WTC11 (cell line): ENCODE data around the gene BAZ2A.

Experiments used
- FOXP1 ChIP-seq: sonication (generic); formaldehyde crosslinking; IDR thresholded peaks from 2 replicates; pipeline ENCODE4 v1.8.0; 2022; ENCODE audit warnings: missing genetic modification reagents, mild to moderate bottlenecking, moderate library complexity, borderline replicate concordance
- JUN ChIP-seq: sonication (generic); formaldehyde crosslinking; IDR thresholded peaks from 2 replicates; pipeline ENCODE4 v1.8.0; 2023; ENCODE audit warnings: mild to moderate bottlenecking, missing genetic modification reagents
- NFATC4 ChIP-seq: fragments of 250-450 bp; sonication (Bioruptor Pico); IDR thresholded peaks from 2 replicates; pipeline ENCODE4 v1.9.0; 2021; ENCODE audit warnings: mild to moderate bottlenecking
- SP1 ChIP-seq: sonication (generic); formaldehyde crosslinking; conservative IDR thresholded peaks from 2 replicates; pipeline ENCODE4 v1.8.1; 2022; ENCODE audit warnings: missing genetic modification reagents
- ZNF232 ChIP-seq: sonication (generic); formaldehyde crosslinking; IDR thresholded peaks from 2 replicates; pipeline ENCODE4 v1.8.0; 2022; ENCODE audit warnings: mild to moderate bottlenecking, missing genetic modification reagents
- TF ChIP-seq, protein P1 (sequence below): fragments of 200-600 bp; IDR thresholded peaks from 2 replicates; pipeline ENCODE4 v1.8.0; 2022; ENCODE audit warnings: antibody characterized with exemption
- TF ChIP-seq, protein P2 (sequence below): sonication (generic); formaldehyde crosslinking; IDR thresholded peaks from 2 replicates; pipeline ENCODE4 v1.8.1; 2023; ENCODE audit warnings: mild to moderate bottlenecking, missing genetic modification reagents, moderate library complexity
- TF ChIP-seq, protein P3 (sequence below): sonication (generic); formaldehyde crosslinking; IDR thresholded peaks from 2 replicates; pipeline ENCODE4 v1.8.0; 2022; ENCODE audit warnings: mild to moderate bottlenecking, missing genetic modification reagents
- TF ChIP-seq, protein P4 (sequence below): sonication (generic); formaldehyde crosslinking; IDR thresholded peaks from 2 replicates; pipeline ENCODE4 v1.8.0; 2023; ENCODE audit warnings: missing genetic modification reagents

DNA sequence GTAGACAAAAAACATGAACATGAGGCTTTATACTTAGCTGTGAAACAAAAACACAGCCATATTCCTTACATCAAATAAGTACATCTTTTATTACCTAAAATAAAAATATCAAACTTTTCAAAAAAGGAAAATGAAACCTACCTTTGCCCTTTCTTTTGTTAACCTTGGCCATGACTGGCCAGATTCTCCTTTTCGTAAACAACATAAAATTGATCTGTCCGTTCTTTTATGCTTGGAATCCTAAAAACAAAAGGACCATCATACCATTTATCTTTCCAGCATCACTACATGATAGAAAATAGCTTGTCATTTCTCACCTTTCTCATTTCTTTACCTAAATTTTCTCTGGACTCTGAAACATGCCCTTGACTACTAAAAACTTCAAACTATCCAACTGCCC lies 41.5 kb upstream of the BAZ2A start:
- TF ChIP-seq, protein P1, sequence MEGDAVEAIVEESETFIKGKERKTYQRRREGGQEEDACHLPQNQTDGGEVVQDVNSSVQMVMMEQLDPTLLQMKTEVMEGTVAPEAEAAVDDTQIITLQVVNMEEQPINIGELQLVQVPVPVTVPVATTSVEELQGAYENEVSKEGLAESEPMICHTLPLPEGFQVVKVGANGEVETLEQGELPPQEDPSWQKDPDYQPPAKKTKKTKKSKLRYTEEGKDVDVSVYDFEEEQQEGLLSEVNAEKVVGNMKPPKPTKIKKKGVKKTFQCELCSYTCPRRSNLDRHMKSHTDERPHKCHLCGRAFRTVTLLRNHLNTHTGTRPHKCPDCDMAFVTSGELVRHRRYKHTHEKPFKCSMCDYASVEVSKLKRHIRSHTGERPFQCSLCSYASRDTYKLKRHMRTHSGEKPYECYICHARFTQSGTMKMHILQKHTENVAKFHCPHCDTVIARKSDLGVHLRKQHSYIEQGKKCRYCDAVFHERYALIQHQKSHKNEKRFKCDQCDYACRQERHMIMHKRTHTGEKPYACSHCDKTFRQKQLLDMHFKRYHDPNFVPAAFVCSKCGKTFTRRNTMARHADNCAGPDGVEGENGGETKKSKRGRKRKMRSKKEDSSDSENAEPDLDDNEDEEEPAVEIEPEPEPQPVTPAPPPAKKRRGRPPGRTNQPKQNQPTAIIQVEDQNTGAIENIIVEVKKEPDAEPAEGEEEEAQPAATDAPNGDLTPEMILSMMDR, result no peak
- TF ChIP-seq ZNF232 (CRISPR knock-in tag) (no peak), NFATC4 (CRISPR knock-in tag) (no peak), FOXP1 (CRISPR knock-in tag) (no peak), JUN (CRISPR knock-in tag) (no peak), SP1 (no peak)
- TF ChIP-seq, protein P2, sequence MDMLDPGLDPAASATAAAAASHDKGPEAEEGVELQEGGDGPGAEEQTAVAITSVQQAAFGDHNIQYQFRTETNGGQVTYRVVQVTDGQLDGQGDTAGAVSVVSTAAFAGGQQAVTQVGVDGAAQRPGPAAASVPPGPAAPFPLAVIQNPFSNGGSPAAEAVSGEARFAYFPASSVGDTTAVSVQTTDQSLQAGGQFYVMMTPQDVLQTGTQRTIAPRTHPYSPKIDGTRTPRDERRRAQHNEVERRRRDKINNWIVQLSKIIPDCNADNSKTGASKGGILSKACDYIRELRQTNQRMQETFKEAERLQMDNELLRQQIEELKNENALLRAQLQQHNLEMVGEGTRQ (CRISPR knock-in tag), result no peak
- TF ChIP-seq, protein P3, sequence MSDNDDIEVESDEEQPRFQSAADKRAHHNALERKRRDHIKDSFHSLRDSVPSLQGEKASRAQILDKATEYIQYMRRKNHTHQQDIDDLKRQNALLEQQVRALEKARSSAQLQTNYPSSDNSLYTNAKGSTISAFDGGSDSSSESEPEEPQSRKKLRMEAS (CRISPR knock-in tag), result no peak
- TF ChIP-seq, protein P4, sequence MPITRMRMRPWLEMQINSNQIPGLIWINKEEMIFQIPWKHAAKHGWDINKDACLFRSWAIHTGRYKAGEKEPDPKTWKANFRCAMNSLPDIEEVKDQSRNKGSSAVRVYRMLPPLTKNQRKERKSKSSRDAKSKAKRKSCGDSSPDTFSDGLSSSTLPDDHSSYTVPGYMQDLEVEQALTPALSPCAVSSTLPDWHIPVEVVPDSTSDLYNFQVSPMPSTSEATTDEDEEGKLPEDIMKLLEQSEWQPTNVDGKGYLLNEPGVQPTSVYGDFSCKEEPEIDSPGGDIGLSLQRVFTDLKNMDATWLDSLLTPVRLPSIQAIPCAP (CRISPR knock-in tag), result no peak
